Putamen (tissue), 1 donor: ENCODE measurements around the gene LHFPL6.

Experiments
- DNase-seq: peaks from one replicate; pipeline ENCODE4 v3.0.0-alpha.2; 2016; ENCODE audit warnings: low spot score

The LHFPL6 gene

GRCh38 chr13:39602614-39603366, at the start of gene LHFPL6:
LHFPL6 (minus strand) TSS chr13:39603193.
- peak; percentile 64 for DNase-seq

GRCh38 chr13:39646122-39646521, 43.1 kb upstream of the LHFPL6 start:
- DNase-seq = no peak

GRCh38 chr13:39641645-39642044, 38.7 kb upstream of the LHFPL6 start:
- DNase-seq = no peak

- no peak for DNase-seq
Measured at GRCh38 chr13:39637890-39638289, 34.9 kb upstream of the LHFPL6 start.

GRCh38 chr13:39635564-39635963, 32.6 kb upstream of the LHFPL6 start:
- DNase-seq = no peak

- no peak for DNase-seq
Measured at GRCh38 chr13:39632994-39633393, 30.0 kb upstream of the LHFPL6 start.

GRCh38 chr13:39631307-39631706, 28.3 kb upstream of the LHFPL6 start:
- no peak for DNase-seq

- DNase-seq = no peak
Measured at GRCh38 chr13:39623466-39623865, 20.5 kb upstream of the LHFPL6 start.

- no peak for DNase-seq
Measured at GRCh38 chr13:39618561-39618960, 15.6 kb upstream of the LHFPL6 start.

GRCh38 chr13:39616087-39616694, 13.2 kb upstream of the LHFPL6 start:
- DNase-seq = peak; percentile 73

GRCh38 chr13:39612023-39612637, 9.1 kb upstream of the LHFPL6 start:
- DNase-seq = peak; percentile 75

GRCh38 chr13:39607876-39608275, 4.9 kb upstream of the LHFPL6 start:
- DNase-seq = no peak

GRCh38 chr13:39605677-39606320, 2.8 kb upstream of the LHFPL6 start:
- DNase-seq = no peak

- DNase-seq = no peak
Measured at GRCh38 chr13:39604756-39605155, 1.8 kb upstream of the LHFPL6 start.

- DNase-seq = no peak
Measured at GRCh38 chr13:39603424-39603947, 493 bp upstream of the LHFPL6 start.

- no peak for DNase-seq
Measured at GRCh38 chr13:39602277-39602613, 748 bp downstream of the LHFPL6 start.

GRCh38 chr13:39601636-39602035, 1.4 kb downstream of the LHFPL6 start:
- no peak for DNase-seq

- no peak for DNase-seq
Measured at GRCh38 chr13:39600766-39601165, 2.2 kb downstream of the LHFPL6 start.

GRCh38 chr13:39599842-39600241, 3.2 kb downstream of the LHFPL6 start:
- DNase-seq = no peak

GRCh38 chr13:39599012-39599411, 4.0 kb downstream of the LHFPL6 start:
- DNase-seq = no peak

GRCh38 chr13:39597838-39598237, 5.2 kb downstream of the LHFPL6 start:
- DNase-seq = no peak

- DNase-seq = no peak
Measured at GRCh38 chr13:39596685-39597084, 6.3 kb downstream of the LHFPL6 start.

- no peak for DNase-seq
Measured at GRCh38 chr13:39596176-39596575, 6.8 kb downstream of the LHFPL6 start.
